ENCODE measurements around the gene DLK1. TPM values are rescaled to one million over a fixed set of nuclear protein-coding genes. Genes with fewer than 3 reads are reported as not detected.

Gene DLK1
- total RNA-seq, 2 donors from 2014 or later: 26.2 to 33.0 TPM

DNA sequence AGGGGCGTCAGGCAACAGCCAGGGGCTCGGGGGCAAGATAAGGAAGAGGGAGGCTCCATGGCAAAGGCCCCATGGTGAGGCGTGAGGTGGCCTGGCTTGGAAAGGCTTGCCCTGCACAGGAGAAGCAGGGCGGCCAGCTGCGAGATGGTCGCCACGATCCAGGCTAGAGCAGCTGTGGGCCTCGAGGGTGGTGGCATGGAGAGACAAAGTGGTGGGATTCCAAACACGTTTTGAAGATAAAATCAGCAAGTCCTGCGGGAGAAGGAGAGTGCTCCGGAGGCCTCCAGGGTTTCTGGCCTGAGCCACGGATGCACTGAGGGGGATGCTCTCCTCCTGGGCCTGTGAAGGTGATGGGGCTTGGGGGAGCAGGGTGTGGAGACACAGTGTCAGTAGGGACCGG, 20.5 kb upstream of the DLK1 start:
- ATAC-seq: no peak
- Histone ChIP-seq H3K27ac (no peak overlapping the region), H3K9me3 (no peaks in the 10 kb centered on the region), H3K27me3 (no peaks in the 10 kb centered on the region), H3K36me3 (replicated peaks in 1 of 2; ENCODE audit: insufficient read depth in 1 of 2, low read depth in 2 of 2) (no peaks in the 10 kb centered on the region), H3K4me3 (no peak overlapping the region), H3K4me1 (peaks cover 33% of the 10 kb centered on the region)
- WGBS, 2 donors: 69 to 74% methylated on average over 13 of the region's 13 CpGs
- TF ChIP-seq, protein P1, sequence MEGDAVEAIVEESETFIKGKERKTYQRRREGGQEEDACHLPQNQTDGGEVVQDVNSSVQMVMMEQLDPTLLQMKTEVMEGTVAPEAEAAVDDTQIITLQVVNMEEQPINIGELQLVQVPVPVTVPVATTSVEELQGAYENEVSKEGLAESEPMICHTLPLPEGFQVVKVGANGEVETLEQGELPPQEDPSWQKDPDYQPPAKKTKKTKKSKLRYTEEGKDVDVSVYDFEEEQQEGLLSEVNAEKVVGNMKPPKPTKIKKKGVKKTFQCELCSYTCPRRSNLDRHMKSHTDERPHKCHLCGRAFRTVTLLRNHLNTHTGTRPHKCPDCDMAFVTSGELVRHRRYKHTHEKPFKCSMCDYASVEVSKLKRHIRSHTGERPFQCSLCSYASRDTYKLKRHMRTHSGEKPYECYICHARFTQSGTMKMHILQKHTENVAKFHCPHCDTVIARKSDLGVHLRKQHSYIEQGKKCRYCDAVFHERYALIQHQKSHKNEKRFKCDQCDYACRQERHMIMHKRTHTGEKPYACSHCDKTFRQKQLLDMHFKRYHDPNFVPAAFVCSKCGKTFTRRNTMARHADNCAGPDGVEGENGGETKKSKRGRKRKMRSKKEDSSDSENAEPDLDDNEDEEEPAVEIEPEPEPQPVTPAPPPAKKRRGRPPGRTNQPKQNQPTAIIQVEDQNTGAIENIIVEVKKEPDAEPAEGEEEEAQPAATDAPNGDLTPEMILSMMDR (IDR thresholded peaks at IDR 0.05): no peak
- TF ChIP-seq POLR2A (IDR thresholded peaks at IDR 0.05): no peak
- intact Hi-C loops (cut with DNase I): no loop called here
- no peak for DNase-seq

DNA sequence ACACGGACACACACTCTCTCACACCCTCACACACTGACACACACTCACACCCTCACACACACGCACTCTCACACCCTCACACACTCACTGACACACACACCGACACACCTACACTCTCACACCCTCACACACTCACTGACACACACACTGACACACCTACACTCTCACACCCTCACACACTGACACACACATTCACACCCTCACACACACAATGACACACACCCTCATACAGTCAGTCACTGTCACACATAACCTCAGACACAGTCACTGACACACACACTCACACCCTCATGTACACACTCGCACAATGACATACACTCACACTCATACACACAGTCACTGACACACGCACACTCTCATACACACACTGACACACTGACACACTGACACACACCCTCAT, 19.8 kb upstream of the DLK1 start:
- 61 to 69% methylated on average over 5 of the region's 5 CpGs for WGBS, 2 donors
- intact Hi-C loops (cut with DNase I): no loop called here
- no peak for TF ChIP-seq POLR2A (IDR thresholded peaks at IDR 0.05)
- TF ChIP-seq, protein P1 (IDR thresholded peaks at IDR 0.05): no peak

DNA sequence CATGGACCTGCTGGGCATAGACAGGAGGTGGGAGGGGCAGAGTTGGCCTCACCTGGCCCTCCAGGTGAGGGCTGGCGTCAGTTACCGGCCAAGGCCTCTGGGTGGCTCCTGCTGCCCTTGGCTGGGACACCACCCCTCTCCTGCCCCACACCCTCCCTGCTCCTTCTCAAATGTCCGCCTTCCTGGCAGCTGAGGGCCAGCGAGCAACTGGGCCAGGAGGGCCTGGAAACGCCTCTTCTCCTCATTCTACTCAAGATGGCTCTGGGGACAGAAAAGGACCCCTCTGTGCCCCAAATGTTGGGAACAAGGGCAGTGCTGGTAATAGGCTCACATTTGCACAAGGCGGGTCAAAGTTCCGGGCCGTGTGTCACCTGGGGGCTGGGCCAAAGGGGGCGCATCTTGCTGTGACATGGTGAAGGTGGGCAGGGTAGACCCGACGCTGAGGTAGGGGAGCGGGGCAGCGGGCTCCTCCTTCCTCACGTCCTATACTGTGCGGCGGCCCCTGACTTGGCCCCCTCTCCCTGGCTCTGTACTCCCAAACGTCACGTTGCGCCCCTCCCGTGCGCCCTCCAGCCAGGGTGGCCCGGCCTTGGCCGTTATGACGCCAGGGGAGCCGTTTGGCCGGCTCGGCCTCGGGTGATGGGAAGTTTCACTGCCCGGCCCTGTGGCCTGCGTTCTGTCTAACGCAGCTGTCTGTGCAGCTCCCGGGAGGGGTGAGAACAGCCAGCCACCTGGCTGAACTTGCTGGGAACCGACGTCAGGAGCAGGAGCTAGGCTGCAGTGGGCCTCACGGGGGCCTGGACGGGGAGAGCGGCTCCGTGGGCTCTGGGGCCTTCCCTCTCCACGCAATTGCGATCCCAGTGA, 18.0 kb upstream of the DLK1 start:
- Histone ChIP-seq H3K9me3 (no peaks in the 10 kb centered on the region), H3K4me3 (no peak overlapping the region), H3K27me3 (no peaks in the 10 kb centered on the region), H3K36me3 (replicated peaks in 1 of 2; ENCODE audit: insufficient read depth in 1 of 2, low read depth in 2 of 2) (no peaks in the 10 kb centered on the region), H3K4me1 (peaks cover 50% of the 10 kb centered on the region), H3K27ac (peak overlapping the region; percentile 25 to 89 (median 76))
- DNase-seq (peak; percentile 85 to 94 (median 93)), ATAC-seq (peak; percentile 86)
- WGBS, 2 donors: 38 to 44% methylated on average over 6 to 35 of the region's 40 CpGs
- peak in 1 of 3 donors; percentile 21 for TF ChIP-seq POLR2A (IDR thresholded peaks at IDR 0.05)
- TF ChIP-seq, protein P1 (IDR thresholded peaks at IDR 0.05): peak in 6 of 7 experiments; percentile 33 to 80 (median 76)
- intact Hi-C loops (cut with DNase I): no loop called here

More for the DNA sequence above, 19.8 kb upstream of the DLK1 start:
- Histone ChIP-seq H3K9me3 (no peaks in the 10 kb centered on the region), H3K4me1 (peaks cover 40% of the 10 kb centered on the region), H3K4me3 (no peak overlapping the region), H3K36me3 (replicated peaks in 1 of 2; ENCODE audit: insufficient read depth in 1 of 2, low read depth in 2 of 2) (no peaks in the 10 kb centered on the region), H3K27me3 (no peaks in the 10 kb centered on the region), H3K27ac (no peak overlapping the region)
- no peak for ATAC-seq
- DNase-seq: no peak

DNA sequence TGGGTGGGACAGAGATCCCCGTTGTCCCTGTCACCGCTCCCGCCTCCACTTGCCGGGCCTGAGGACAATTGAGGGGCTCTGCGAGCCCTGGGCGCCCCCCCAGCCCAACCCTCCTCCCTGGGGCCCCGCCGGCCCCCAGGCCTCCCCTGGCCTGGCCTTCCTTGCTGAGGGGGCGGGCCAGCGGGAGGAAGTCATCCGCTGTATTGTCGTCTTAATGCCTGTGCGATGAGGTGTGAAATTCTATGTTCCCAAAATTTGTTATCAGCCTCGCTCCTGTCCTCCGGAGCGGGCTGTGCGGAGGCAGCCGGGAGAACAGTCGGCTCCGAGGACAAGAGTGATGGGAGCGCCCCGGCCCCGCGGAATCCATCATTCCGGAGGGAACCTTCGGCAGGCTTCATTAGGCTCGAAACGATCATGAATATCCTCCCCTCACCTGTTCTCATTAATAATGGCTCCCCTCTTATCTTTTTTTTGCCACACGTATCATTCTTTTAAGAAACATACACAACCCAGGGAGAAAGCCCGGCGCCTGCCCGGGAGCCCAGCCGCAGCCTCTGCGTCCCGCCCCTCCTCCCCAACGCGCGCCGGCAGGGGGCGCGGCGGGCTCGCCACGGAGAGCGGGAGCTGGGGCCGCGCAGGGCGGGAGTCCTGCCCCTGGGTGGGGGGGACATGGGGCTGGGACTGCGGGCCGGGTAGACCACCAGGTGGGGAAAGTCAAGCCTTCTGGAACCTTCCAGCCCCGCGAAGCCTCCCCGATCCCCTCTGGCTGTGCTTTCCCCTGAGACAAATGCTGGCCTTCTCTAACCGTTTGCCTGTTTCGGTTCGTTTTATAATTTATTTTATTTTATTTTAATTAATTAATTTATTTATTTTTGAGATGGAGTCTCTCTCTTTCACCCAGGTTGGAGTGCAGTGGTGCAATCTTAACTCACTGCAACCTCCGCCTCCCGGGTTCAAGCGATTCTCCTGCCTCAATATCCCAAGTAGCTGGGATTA, 17.1 kb upstream of the DLK1 start:
- H3K36me3 ChIP-seq (replicated peaks in 1 of 2; ENCODE audit: insufficient read depth in 1 of 2, low read depth in 2 of 2): no peaks in the 10 kb centered on the region
- WGBS, 2 donors: 49 to 67% methylated on average over 44 to 56 of the region's 59 CpGs
- DNase-seq: peak in 2 of 4 donors; percentile 21 to 52
- H3K4me3 ChIP-seq: no peak overlapping the region
- intact Hi-C loops (cut with DNase I): no loop called here
- H3K27ac ChIP-seq: peak overlapping the region; percentile 25 to 89 (median 76)
- ATAC-seq: no peak
- H3K27me3 ChIP-seq: no peaks in the 10 kb centered on the region
- no peaks in the 10 kb centered on the region for H3K9me3 ChIP-seq
- peaks cover 50% of the 10 kb centered on the region for H3K4me1 ChIP-seq
- TF ChIP-seq, protein P1 (IDR thresholded peaks at IDR 0.05): peak in 4 of 7 experiments; percentile 12 to 49 (median 36)
- no peak for TF ChIP-seq POLR2A (IDR thresholded peaks at IDR 0.05)

Data from body of pancreas (tissue), 4 donors.